GDM1 (cell line): ENCODE results near the gene CCDC51.
"Not testable (repeated sequence)": the region's sequence is repeated elsewhere in the genome, so short reads cannot be mapped to it uniquely, and the experiment has no call there.

Experiments
- DNase-seq: peaks from one replicate; lab custom pipeline; 2025; lab: John Stamatoyannopoulos, UW

Gene CCDC51

GRCh38 chr3:48405971-48406370 is 33.9 kb downstream of the CCDC51 start:
- DNase-seq, result no peak

- DNase-seq, result no peak
Measured at GRCh38 chr3:48405343-48405881, 34.5 kb downstream of the CCDC51 start.

GRCh38 chr3:48404440-48405342 is 35.2 kb downstream of the CCDC51 start:
- DNase-seq, result no peak

- DNase-seq, result no peak
Measured at GRCh38 chr3:48403533-48404439, 36.1 kb downstream of the CCDC51 start.

DNA sequence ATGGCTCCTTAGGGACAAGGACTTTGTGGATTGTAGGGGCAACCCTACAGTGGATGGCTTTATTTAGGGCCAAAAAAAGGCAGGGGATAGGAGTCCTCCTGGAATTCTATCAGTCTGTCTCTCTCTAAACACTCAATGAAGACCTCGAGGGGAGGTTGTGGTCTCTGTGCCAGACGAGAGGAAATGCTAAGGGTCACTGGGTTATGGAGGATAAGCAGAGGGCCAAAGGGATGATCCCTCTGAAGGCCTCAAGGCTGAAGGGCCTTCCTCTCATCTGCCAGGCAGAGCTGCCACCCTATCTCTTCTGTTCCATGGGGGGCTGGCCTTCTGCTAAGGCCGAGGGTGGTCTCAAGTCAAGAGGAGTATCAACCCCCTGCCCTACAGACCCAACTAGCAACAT is 37.0 kb downstream of the CCDC51 start:
- DNase-seq, result no peak

DNA sequence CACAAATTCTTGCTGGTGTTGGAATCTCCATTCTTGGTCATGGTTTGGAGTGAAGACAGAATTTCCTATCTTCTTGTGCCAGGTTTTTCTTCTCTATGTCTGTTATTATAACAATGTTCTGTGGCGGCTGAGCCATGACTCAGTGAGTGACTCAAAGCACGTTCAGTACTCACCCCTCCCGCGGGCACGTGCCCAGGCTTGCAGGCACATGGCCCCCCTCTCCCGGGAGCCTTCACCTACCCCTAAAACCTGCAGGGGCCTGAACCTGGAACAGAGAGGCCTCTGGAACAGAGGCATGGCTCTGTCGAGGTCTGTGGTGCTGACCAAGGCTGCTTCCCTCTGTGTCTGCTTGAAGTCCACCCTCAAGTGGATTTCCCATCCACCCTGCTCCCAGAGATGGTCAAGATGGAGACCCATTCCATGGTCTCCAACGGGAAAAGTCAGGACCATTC is 37.6 kb downstream of the CCDC51 start:
- DNase-seq, result no peak

- DNase-seq, result not testable (repeated sequence)
Measured at GRCh38 chr3:48401434-48401901, 38.5 kb downstream of the CCDC51 start.

- peak; percentile 14 for DNase-seq
Measured at GRCh38 chr3:48400824-48401433, 39.0 kb downstream of the CCDC51 start.

- no peak for DNase-seq
Measured at GRCh38 chr3:48399387-48400172, 40.3 kb downstream of the CCDC51 start.

- DNase-seq, result no peak
Measured at GRCh38 chr3:48398701-48399386, 41.1 kb downstream of the CCDC51 start.

DNA sequence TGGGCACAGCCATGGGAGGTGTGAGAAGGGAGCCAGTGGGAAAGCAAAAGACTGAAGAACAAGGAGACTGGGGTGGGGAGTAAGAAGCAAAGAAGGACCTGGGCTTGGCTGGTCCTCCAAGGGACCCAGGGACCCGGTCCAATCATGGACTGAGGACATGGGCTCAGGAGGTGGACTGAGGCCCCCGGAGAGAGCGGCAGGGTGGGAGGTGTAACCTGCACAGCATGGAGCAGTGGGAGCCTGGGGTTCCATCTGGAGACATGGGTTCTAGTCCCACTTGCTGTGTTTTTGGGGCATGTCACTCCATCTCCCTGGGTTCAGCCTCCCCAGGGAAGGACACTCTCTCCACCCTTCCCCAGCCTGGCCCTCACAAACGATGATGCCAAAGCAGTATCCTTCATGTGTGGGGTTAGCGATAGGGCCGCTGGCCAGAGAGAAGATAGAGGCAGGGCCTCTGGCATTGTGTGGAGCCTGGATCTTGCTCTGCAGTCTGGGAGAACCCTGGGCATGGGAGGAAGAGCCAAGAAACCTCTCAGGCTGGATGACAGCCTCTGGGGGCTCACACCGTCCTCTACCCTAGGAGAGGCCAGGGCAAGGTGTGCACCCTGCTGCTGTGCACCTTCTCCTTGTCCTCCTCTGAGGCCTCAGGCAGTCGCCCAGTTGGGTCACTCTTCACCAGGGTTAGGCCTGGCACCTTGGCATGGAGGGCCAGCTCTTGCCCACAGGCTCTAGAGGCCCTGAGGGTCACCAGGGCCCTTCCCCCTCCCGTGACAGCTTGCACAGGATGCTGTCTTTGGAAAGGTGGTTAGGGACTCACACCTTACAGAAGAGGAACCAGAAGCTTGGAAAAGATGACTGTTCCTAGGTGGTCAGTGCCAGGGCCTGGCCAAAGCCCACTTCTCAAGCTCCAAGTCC is 41.9 kb downstream of the CCDC51 start:
- DNase-seq, result no peak

GRCh38 chr3:48395714-48396113 is 44.2 kb downstream of the CCDC51 start:
- DNase-seq, result no peak

DNA sequence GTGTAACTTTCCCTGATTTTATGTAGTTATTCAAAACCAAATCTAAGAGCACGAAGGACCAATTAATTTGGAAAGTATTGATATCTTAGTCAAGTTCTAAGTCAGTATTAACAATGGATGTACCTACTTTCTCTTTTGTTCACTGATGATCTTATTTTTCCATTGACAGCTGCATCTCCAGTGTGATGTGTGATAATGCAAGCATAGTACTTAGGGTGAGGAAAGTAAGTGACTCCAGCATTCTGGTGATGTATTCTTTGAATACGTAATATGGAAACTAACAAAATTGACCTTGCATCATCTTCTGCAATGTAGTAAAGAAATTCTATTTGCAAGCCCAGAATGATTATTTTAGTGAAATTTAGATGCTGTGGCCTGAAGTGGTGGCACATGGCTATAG is 45.5 kb downstream of the CCDC51 start:
- DNase-seq, result no peak

DNA sequence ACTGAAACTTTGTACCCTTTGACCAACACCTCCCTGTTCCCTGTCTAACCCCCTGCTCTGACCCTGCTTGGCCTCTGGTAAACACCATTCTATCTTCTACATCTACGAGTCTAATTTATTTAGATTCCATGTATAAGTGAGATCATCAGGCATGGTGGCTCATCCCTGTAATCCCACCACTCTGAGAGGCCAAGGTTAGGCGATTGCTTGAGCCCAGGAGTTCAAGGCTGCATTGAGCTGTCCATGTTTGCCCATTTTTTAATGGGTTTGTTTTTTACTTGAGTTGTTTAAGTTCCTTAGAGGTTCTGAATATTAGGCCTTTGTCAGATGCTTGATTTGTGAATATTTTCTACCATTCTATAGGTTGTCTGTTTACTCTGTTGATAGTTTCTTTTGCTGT is 51.0 kb downstream of the CCDC51 start:
- DNase-seq, result no peak

DNA sequence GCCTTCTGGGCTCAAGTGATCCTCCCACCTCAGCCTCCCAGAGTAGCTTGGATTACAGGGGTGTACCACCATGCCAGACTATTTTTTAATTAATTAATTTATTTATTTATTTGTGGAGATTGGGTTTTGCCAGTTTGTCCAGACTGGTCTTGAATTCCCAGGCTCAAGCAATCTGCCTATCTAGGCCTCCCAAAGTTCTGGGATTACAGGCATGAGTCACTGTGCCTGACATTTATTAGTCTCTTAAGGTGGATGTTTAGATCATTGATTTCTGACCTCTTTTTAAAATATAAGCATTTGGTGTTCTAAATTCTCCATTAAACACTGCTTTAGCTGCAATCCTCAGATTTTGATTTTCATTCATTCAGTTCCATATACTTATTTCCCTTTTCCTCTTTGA is 52.3 kb downstream of the CCDC51 start:
- no peak for DNase-seq
